NK-92 (cell line): Measurements from ENCODE around the gene FKBP2.

ENCODE experiments used
- DNase-seq: peaks from one replicate; lab custom pipeline; 2025; ENCODE audit not compliant: unreplicated experiment; lab: John Stamatoyannopoulos, UW

Gene FKBP2

GRCh38 chr11:64284048-64284961 lies 43.4 kb downstream of the FKBP2 start, which contains the start of gene BAD:
TSS of gene BAD (minus strand) at chr11:64284665. CDS start at chr11:64284368, 297 bp downstream.
- DNase-seq = peak; percentile 65

- DNase-seq = peak; percentile 40
Measured at GRCh38 chr11:64284962-64285884, 44.3 kb downstream of the FKBP2 start, which contains the start of gene GPR137. TSS of gene GPR137 (plus strand) at chr11:64285848. CDS start at chr11:64286525, 677 bp downstream.

- DNase-seq = no peak
Measured at GRCh38 chr11:64285885-64286800, 45.2 kb downstream of the FKBP2 start.

GRCh38 chr11:64286801-64287159 lies 45.9 kb downstream of the FKBP2 start:
- no peak for DNase-seq

- DNase-seq = no peak
Measured at GRCh38 chr11:64287676-64288352, 46.9 kb downstream of the FKBP2 start.

- DNase-seq = no peak
Measured at GRCh38 chr11:64288353-64288750, 47.5 kb downstream of the FKBP2 start.

- DNase-seq = no peak
Measured at GRCh38 chr11:64289002-64289564, 48.2 kb downstream of the FKBP2 start.

GRCh38 chr11:64290352-64291261 lies 49.7 kb downstream of the FKBP2 start:
- no peak for DNase-seq

GRCh38 chr11:64291262-64291751 lies 50.4 kb downstream of the FKBP2 start, which contains the start of gene KCNK4:
TSS of gene KCNK4 (plus strand) at chr11:64291302. CDS start at chr11:64293019, 1,717 bp downstream.
- no peak for DNase-seq

- no peak for DNase-seq
Measured at GRCh38 chr11:64291752-64292459, 51.0 kb downstream of the FKBP2 start.

GRCh38 chr11:64292460-64293254 lies 51.8 kb downstream of the FKBP2 start:
- no peak for DNase-seq
